Kasumi-1 (cell line): ENCODE data around the gene PHKG2.

Experiments used
- DNase-seq, 2 experiments: peaks; one replicate each; lab custom pipeline; 2025; lab: John Stamatoyannopoulos, UW

The PHKG2 gene

DNA sequence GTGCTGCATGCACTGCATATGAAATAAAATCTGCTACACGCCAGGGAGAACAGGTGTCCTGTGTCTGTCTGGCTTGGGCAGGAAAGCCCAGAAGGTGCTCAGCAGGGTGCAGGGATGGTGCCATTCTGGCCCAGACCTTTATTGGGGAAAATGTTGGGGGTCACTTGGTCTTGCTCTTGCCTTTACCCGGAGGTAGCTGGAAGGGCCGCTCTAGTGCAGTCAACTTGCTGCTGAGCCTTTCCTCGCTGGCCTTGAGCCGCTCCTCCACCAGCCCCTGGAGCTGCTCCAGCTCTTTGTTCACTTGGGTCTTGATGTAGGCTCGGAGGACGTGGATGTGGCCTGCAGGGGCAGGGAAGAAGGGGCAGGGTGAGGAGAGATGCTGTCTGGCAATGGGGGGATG is 9.1 kb downstream of the PHKG2 start:
- DNase-seq: no peak

DNA sequence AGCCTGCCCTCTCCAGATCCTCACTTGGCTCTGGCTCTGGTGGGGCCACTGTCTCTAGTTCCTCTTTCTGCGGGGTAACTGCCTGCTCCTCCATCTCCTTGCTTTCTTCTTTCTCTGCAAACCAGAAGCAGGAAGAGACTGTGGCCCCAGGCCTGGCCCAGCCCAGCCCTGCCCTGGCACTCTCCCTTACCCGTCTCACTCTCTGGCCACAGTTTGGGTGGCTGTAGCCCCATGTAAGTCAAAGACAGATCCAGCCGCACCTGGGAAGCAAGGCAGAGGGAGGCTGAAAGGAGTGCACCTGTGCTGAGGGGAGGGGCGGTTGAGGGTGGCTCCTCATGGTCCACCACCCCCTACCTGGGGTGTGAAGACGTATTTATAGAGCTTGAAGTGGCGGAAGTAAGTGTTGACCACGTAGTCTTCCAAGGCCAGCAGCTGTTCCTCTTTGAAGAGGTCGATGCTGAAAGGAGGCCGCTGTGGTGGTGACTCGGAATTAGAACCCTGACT is 10.8 kb downstream of the PHKG2 start:
- DNase-seq: peak; percentile 70 to 82

DNA sequence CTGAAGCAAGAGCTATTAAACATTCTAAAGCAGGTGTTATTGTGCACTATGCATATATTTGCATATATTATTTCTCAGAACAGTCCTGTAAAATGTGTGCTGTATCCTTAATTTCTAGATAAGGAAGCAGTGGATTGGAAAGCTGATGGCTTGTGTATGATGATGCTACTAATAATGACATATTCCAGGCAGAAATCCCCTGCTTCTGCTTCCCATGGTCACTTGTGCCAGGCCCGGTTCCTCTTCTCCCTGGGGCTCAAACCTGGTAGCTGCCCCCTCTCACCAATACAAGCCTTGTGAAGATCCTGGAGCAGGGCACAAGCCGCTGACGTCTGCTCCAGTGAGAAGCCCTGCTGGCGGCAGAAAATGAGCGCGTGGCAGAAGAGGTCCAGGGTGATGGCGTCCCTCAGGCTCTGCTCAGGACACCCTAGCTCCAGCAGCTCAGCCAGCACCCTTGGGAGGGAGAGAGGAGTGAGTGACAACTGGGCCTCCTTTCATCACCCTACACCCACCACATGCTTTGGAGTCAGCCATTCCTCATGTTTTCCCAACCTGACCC is 11.9 kb downstream of the PHKG2 start:
- DNase-seq: no peak

DNA sequence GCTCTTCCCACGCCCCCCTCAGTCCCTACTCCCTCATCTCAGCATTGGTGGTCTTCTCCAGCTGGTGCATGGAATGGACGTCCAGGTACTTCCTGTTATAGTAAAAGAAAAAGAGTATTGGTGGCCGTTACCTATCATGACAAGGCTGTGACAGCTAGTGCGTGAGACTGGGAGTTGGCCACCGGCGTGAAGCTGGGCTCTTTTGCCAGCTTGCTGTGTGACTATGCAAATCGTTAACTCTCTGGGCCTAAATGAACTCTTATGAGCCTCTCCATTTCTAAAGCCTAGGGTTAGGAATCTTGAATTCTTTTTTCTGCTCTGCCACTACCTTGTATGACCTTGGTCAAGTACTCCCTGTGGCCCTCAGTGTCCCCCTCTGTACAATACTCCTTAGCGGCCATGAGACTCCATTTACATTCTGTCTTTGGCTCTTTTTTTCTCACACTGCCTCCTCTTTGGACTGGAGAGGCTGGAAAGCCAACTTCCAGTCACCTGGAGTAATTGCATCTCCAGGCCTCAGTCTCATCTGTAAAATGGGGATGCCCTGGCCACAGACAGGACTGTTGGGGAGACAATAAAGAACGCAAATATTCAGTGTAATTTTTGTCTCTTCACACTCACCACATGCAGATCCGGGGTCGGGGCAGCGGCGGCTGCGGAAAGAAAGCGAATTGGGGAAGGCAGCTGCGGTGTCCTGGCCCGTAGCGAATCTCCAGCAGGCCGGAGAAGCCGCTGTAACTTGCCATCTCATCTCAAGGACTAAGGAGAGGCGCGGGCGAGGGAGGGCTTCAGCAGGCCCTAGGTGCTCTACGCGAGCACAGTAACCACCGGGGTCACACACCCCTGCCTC is 12.6 kb downstream of the PHKG2 start:
- no peak for DNase-seq

DNA sequence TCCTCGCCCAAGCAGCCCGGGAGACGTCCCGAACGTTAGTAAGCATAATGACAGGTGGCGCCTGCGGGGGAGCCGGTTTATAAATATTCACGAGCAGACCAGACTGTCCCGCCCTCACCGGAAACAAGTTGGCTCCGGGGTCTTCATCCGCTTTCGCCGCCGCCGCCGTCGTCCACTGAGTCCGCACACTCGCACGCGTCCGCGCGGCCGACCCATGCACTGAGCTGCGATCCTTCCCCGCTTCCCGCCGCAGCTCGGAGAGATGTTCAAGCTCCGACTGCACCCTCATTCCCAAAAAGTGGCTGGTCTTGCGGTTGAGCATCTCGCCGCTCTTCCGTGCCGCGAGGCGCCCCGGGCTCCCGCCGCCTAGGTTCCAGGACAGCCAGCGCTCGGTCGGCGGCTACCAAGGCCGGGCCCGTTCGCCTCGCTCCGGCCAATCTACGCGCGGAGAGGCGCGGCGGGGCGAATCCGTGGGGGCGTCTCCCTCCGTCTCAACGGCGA is 13.3 kb downstream of the PHKG2 start:
- DNase-seq: peak; percentile 30 to 46

DNA sequence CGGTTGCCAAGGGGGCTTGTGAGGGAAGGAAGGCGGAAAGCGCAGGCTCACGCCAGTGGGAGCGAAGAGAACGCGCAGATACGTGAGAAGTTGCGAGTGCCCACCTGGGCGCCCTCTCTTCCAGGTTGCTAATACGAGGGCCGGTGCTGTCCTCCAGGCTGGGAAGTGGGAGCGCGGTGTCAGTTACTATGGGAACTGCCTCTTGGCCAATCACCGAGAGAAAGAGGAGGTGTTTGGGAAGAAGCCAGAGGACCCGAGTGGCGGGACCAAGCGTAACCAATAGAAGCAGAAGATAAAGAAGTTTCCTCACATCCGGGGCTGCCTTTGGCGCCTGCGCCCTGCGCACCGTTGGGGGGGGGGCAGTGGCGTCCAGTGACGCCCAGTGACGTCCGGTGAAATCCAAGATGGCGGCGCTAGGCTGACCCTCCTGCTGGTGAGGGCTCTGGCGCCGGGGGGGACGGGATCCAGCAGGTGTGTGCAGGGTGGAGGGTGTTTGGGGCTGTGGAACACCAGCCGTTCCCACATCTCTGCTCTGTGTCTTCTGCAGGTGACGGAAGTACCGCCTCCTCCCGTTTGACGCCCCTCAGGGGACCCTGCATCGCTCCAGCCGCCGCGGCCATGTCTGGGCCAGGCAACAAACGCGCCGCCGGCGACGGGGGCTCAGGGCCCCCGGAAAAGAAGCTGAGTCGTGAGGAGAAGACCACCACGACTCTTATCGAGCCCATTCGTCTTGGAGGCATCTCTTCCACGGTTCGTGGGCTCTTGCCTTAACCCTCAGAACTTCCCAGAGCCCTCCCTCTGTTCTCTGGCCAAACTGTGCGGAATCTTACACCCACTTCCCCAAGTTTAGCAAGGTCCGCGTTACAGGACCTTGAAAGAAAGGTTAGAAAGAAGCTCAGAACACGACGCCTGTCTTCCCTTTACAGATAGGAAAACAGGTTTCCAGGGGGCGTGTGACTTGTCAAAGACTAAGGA is 14.0 kb downstream of the PHKG2 start, which contains the start of the genes CFAP119 and RNF40:
Gene CFAP119 (minus strand): TSS at position 135 of the 975 bp plus-strand sequence. CDS start 314 bp downstream, outside the sequence.
Gene RNF40 (plus strand): TSS at position 395 of the 975 bp plus-strand sequence. CDS start 224 bp downstream, at position 619.
- peak; percentile 90 to 91 for DNase-seq

DNA sequence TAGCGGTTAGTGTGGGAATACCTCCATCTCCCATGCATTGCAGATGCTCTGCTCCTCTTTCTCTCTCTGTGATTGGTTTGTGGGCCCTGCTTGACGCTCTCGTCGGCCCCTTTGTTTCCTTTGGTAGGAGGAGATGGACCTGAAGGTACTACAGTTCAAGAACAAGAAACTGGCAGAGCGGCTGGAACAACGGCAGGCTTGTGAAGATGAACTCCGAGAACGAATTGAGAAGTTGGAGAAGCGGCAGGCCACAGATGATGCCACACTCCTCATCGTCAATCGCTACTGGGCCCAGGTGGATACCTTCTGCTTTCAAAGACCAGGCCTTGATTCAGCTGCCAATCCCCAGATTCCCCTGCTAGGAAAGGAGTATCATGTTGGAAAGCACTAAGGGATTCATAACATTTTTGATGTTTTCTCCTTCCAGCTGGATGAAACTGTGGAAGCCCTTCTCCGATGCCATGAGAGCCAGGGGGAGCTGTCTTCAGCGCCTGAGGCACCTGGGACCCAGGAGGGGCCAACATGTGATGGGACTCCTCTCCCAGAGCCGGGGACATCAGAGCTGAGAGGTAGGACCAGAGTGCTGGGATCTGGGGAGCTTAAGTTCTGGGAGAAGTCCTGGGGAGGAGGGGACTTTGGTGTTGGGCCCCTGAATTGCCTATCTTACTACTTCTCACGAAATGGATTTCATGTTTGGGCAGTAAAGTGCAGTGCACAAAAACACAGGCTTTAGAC is 14.9 kb downstream of the PHKG2 start:
- no peak for DNase-seq

DNA sequence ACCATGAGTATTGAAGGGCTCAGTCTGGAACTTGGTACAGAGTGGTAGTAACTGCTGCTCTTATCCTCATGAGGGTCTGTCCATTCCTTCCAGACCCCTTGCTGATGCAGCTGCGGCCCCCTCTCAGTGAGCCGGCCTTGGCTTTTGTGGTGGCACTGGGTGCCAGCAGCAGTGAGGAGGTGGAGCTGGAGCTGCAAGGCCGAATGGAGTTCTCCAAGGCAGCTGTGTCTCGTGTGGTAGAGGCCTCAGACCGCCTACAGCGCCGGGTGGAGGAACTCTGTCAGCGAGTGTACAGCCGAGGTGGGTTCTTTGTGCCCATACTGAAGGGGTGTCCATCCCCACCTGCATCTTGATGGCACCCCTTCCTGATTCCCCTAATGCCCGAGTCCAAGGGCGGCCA is 15.9 kb downstream of the PHKG2 start:
- DNase-seq: no peak

DNA sequence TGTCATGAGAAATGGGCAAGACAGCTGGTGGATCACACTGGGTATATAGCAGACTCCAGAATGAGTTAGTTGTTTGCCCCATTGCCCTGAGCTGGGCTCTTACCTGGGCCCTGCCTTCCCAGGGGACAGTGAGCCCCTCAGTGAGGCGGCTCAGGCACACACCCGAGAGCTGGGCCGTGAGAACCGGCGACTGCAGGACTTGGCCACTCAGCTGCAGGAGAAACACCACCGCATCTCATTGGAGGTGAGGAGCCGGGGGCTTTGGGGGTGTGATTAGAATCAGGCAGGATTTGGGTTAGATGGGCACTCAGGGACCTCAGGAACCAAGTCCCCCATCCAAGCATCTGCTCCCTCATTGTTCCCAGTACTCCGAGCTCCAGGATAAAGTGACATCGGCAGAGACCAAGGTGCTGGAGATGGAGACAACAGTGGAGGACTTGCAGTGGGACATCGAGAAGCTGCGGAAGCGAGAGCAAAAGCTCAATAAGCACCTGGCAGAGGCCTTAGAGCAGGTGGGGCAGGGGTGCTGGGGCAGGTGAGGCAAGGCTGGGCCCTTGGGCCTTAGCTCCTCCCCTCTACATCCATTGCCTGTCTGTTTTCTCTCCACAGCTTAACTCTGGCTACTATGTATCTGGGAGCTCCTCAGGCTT is 16.7 kb downstream of the PHKG2 start:
- no peak for DNase-seq

DNA sequence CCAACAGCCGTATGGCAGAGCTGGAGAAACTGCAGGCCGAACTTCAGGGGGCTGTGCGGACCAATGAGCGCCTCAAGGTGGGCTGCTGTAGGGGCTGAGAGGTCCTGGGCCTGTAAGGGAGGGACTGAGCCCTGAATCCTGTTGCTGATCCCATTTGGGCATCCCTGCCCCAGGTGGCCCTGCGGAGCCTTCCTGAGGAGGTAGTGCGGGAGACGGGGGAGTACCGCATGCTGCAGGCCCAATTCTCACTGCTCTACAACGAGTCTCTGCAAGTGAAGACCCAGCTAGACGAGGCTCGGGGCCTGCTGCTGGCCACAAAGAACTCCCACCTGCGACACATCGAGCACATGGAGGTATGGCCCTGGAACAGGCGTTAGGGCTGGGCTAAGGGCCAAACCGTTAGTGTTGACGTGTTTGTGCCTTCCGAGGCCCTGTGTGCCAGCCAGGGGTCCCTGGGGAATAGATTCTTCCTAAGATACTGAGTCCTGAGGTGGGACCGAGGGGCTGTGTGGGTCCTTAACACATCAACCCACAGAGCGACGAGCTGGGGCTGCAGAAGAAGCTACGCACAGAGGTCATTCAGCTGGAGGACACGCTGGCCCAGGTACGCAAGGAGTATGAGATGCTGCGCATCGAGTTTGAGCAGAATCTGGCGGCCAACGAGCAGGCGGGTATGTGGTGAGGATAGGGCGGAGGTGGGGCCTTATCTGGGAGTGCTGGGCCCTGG is 18.1 kb downstream of the PHKG2 start:
- DNase-seq: no peak

DNA sequence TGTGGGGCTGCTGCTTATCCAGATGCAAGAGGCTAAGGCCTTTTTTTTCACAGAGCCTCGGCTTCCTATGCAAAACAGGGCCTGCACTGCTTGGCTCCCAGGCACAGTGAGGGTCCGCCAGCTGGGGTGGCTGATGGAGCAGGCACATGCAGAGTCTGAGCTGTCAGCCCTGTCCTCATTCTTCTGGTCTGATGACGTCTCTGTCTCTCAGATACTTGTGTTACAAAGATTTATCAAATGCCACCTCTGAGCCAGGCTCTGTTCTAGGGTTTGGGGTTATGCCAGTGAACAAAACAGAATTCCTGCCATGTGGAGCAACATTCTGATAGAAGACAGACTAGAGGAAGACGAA is 18.7 kb downstream of the PHKG2 start:
- no peak for DNase-seq

DNA sequence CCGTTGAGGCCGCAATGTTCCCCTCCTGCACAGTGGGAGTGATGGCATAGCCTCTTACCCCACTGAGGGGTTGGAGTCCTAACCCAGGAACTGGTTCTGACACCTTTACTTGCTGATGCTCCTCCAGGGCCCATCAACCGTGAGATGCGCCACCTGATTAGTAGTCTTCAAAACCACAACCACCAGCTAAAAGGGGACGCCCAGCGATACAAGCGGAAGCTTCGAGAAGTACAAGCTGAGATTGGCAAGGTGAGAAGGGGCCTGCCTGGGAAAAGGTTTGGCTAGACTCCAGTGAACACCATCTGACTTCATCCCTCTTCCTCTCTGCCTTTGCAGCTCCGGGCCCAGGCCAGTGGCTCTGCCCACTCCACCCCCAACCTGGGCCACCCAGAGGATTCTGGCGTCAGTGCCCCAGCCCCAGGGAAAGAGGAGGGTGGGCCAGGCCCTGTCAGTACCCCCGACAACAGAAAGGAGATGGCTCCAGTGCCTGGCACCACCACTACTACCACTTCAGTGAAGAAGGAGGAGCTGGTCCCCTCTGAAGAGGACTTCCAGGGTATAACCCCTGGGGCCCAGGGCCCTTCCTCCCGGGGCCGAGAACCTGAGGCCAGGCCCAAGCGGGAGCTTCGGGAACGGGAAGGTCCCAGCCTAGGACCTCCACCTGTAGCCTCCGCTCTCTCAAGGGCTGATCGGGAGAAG is 19.7 kb downstream of the PHKG2 start:
- DNase-seq: no peak

DNA sequence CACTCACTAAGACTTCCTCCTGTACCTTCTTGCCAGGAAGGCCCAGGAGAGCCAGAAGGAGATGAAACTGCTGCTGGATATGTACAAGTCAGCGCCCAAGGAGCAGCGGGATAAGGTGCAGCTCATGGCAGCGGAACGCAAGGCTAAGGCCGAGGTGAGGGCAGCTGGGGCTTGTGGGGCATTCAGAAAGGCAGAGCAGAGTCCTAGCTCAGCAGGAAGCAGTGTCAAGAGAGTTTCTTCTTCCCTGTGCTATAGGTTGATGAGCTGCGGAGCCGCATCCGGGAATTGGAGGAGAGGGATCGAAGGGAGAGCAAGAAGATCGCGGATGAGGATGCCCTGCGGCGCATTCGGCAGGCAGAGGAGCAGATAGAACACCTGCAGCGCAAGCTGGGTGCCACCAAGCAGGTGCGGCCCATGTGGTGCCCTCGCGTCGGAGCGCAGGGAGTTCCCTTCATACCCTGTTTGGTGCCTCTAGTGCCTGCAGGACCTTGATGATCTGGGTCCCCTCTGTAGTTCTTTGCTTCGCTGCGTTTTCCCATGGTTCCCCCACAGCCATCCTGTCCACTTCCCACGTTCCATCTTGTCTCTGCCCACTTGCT is 20.5 kb downstream of the PHKG2 start:
- no peak for DNase-seq

DNA sequence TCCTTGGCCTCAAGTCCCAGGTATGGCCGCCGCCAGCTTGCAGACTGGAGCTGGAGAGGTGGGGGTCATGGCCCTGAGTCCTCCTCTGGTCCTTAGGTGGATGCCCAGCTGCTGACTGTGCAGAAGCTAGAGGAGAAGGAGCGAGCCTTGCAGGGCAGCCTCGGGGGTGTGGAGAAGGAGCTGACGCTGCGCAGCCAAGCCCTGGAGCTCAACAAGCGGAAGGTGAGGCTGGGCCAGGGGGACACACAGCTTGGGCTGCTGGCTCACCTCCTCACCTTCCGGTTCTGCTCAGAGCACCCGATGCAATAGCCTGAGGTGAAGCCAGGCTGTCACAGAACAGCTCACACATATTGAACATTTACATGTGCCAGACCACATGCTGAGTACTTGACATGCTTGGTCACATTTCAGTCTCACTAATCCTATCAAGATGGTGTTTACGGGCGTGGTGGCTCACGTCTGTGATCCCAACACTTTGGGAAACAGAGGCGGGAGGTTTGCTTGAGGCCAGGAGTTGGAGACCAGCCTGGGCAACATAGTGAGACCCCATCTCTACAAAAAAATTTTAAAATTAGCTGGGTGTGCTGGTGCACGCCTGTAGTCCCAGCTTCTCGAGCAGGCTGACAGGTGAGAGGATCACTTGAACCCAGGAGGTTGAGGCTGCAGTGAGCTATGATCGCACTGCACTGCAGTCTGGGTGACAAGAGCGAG is 21.3 kb downstream of the PHKG2 start:
- DNase-seq: no peak

DNA sequence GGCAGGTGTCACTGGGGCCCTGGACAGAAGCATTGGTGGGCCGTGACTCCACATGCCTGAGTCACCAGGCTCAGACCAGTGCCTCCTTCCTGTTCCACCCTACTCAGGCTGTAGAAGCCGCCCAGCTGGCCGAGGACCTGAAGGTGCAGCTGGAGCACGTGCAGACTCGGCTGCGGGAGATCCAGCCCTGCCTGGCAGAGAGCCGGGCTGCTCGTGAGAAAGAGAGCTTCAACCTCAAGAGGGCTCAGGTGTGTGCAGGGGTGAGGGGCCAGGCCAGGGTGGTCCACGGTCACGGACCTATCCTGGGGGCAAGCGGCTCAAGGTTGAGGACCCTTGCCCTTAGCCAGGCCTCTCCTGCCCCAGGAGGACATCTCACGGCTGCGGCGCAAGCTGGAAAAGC is 23.5 kb downstream of the PHKG2 start:
- DNase-seq: no peak

DNA sequence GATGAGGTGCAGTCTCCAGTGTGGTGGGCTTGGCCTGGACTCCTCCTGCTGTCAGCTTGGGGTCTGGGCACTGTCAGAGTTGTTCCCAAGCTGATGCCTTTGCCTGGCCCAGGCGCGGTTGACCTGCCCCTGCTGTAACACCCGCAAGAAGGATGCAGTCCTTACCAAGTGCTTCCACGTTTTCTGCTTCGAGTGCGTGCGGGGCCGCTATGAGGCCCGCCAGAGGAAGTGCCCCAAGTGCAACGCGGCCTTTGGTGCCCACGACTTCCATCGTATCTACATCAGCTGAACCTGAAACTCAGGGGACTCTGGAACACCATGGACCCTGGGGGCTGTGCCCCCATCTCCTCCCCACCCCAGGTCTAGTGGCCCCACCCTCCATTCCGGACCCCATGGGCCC is 25.6 kb downstream of the PHKG2 start:
- DNase-seq: no peak

DNA sequence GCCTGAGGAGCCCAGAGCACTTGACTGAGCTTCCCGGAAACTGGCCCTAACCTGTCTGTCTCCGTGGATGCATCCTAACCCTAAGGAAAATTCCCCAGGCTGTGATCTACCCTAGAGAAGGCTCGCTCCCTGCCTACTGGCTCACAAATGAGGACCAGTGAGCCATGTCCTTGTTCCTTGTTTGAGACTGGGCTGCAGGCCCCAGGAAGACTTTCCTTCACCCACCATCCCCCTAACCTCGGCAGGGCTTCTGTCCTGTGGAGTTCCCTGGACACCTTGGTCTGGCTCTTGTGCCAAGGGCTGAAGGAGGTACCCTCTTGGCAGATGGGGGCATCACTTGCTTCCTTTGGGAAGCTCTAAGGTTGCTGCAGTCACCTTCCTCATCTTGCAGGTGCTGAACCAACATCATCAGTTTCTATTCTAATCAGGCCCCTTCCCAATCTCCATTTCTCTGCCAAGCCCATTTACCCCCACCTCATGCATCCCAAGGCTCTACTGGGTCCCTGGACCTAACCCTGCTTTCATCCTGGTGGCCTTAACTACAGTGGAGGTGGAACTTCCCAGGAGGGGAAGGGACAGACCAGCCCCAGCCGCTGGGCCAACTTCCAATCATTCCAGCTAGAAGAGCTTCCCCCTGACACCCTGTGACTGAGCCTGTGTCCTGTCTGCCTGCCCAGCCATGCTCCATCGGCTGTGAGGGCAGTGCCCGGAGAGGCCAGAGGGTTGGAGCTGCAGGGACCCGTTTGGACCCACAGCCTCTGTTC is 26.3 kb downstream of the PHKG2 start:
- no peak for DNase-seq

DNA sequence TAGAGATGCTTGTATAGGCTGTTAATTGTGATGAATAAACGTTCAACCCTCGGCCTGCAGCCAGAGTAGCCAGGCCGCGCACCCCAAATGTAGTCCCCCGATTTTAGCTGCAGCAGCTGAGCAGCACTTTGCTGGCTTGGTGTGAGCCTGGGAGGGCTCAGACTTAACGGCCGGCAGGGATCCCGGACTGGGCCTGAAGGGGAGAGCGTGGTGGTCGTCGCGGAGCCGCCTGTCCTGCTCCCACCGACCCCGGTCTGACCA is 26.8 kb downstream of the PHKG2 start:
- DNase-seq: no peak
